DOHH2 (cell line): Measurements from ENCODE around the gene LDLRAD4.

ENCODE experiments used
- CTCF ChIP-seq: fragments of 200-600 bp; sonication (generic); IDR thresholded peaks from one replicate; pipeline ENCODE4 v1.5.1; 2014; ENCODE audit warnings: antibody characterized with exemption, mild to moderate bottlenecking, low read depth, low read length; ENCODE audit not compliant: poor library complexity, severe bottlenecking
- EZH2phosphoT487 ChIP-seq: fragments of 200-600 bp; sonication (generic); IDR thresholded peaks from 2 replicates; pipeline ENCODE4 v1.6.1; 2017; ENCODE audit warnings: borderline replicate concordance, mild to moderate bottlenecking, antibody characterized with exemption, low read length, moderate library complexity, mixed read lengths

- TF ChIP-seq EZH2phosphoT487 (no peak), CTCF (no peak)
These were observed 371.4 kb downstream of the LDLRAD4 start for GRCh38 chr18:13589943-13590342.
